ENCODE results near the gene ENPP1. TPM values are rescaled to one million over a fixed set of nuclear protein-coding genes. Genes with fewer than 3 reads are reported as not detected.
A peak's percentile ranks its signal among the peaks of the same experiment; 100 is the strongest.
"Not testable (repeated sequence)": the region's sequence is repeated elsewhere in the genome, so short reads cannot be mapped to it uniquely, and the experiment has no call there.

The ENPP1 gene
- total RNA-seq, 1 donor, result 6.0 TPM

- DNase-seq (ENCODE audit: low read depth), result no peak
- no peak for TF ChIP-seq CTCF (IDR thresholded peaks at IDR 0.05; ENCODE audit: insufficient read depth, low read depth, low read length)
- no peak overlapping the region for H3K4me3 ChIP-seq (ENCODE audit: low read depth, low read length)
These were observed 47.0 kb downstream of the ENPP1 start for GRCh38 chr6:131854803-131855202.

- peak; percentile 34 for DNase-seq (ENCODE audit: low read depth)
- no peak overlapping the region for H3K4me3 ChIP-seq (ENCODE audit: low read depth, low read length)
These were observed 51.1 kb downstream of the ENPP1 start for GRCh38 chr6:131858765-131859415.

GRCh38 chr6:131859658-131860057, 51.8 kb downstream of the ENPP1 start:
- DNase-seq (ENCODE audit: low read depth); H3K4me3 ChIP-seq (ENCODE audit: low read depth, low read length): not testable (repeated sequence)

More at GRCh38 chr6:131858765-131859415, 51.1 kb downstream of the ENPP1 start:
- TF ChIP-seq CTCF (IDR thresholded peaks at IDR 0.05; ENCODE audit: insufficient read depth, low read depth, low read length), result no peak

- DNase-seq (ENCODE audit: low read depth), result peak; percentile 73
- TF ChIP-seq CTCF (IDR thresholded peaks at IDR 0.05; ENCODE audit: insufficient read depth, low read depth, low read length), result no peak
These were observed 53.6 kb downstream of the ENPP1 start for GRCh38 chr6:131861381-131861780.

GRCh38 chr6:131862476-131862875, 54.7 kb downstream of the ENPP1 start:
- no peak overlapping the region for H3K4me3 ChIP-seq (ENCODE audit: low read depth, low read length)
- no peak for TF ChIP-seq CTCF (IDR thresholded peaks at IDR 0.05; ENCODE audit: insufficient read depth, low read depth, low read length)
- peak; percentile 94 for DNase-seq (ENCODE audit: low read depth)

More at GRCh38 chr6:131861381-131861780, 53.6 kb downstream of the ENPP1 start:
- H3K4me3 ChIP-seq (ENCODE audit: low read depth, low read length), result no peak overlapping the region

- DNase-seq (ENCODE audit: low read depth), result peak; percentile 28
- TF ChIP-seq CTCF (IDR thresholded peaks at IDR 0.05; ENCODE audit: insufficient read depth, low read depth, low read length), result no peak
- no peak overlapping the region for H3K4me3 ChIP-seq (ENCODE audit: low read depth, low read length)
These were observed 59.9 kb downstream of the ENPP1 start for GRCh38 chr6:131867744-131868143.

GRCh38 chr6:131868836-131869235, 61.0 kb downstream of the ENPP1 start:
- no peak for TF ChIP-seq CTCF (IDR thresholded peaks at IDR 0.05; ENCODE audit: insufficient read depth, low read depth, low read length)
- DNase-seq (ENCODE audit: low read depth), result no peak

More at GRCh38 chr6:131868836-131869235, 61.0 kb downstream of the ENPP1 start:
- no peak overlapping the region for H3K4me3 ChIP-seq (ENCODE audit: low read depth, low read length)
